CD14-positive monocyte (primary cell): ENCODE results near the gene MUSK. TPM values are rescaled to one million over a fixed set of nuclear protein-coding genes. Genes with fewer than 3 reads are reported as not detected.

Experiments used
- DNase-seq, 3 donors: peaks; one replicate each; pipeline ENCODE4 v3.0.0-alpha.2; 2011 to 2022
- H2AFZ ChIP-seq: 2 replicates; pipeline ENCODE4 v1.6.0; 2012; ENCODE audit warnings: mild to moderate bottlenecking, low read depth, low read length, inconsistent platforms; ENCODE audit not compliant: insufficient read depth, poor library complexity, severe bottlenecking
- H3K27ac ChIP-seq, 2 donors: 1 replicate in 1 of 2; 2 replicates in 1 of 2; pipeline ENCODE4 v1.5.1; 2012 to 2013; ENCODE audit warnings: low read length in 2 of 2, control low read depth in 1 of 2, inconsistent platforms in 1 of 2, low read depth in 1 of 2, mild to moderate bottlenecking in 1 of 2
- H3K27me3 ChIP-seq, 2 donors: one replicate each; pipeline versions ENCODE4 v1.6.0 to v1.6.1; 2011 to 2013; ENCODE audit warnings: low read length in 2 of 2; ENCODE audit not compliant: control insufficient read depth in 2 of 2, insufficient read depth in 2 of 2
- H3K36me3 ChIP-seq, 2 donors: replicated peaks in 1 of 2; 1 replicate in 1 of 2; 2 replicates in 1 of 2; pipeline versions ENCODE4 v1.5.1 to v1.6.1; 2012 to 2013; ENCODE audit warnings: low read length in 2 of 2, control low read depth in 1 of 2, inconsistent platforms in 1 of 2, mild to moderate bottlenecking in 1 of 2; ENCODE audit not compliant: insufficient read depth in 2 of 2, control insufficient read depth in 1 of 2
- H3K4me1 ChIP-seq, 2 donors: 1 replicate in 1 of 2; 2 replicates in 1 of 2; pipeline versions ENCODE4 v1.5.1 to v1.6.1; 2012 to 2013; ENCODE audit warnings: low read length in 2 of 2, control low read depth in 1 of 2, inconsistent platforms in 1 of 2, mild to moderate bottlenecking in 1 of 2, moderate library complexity in 1 of 2; ENCODE audit not compliant: insufficient read depth in 2 of 2, control insufficient read depth in 1 of 2
- H3K4me2 ChIP-seq: replicated peaks from 2 replicates; pipeline ENCODE3; 2012; ENCODE audit warnings: low read length, moderate library complexity, mild to moderate bottlenecking; ENCODE audit not compliant: poor library complexity, severe bottlenecking; ENCODE audit errors: extremely low read depth
- H3K4me3 ChIP-seq, 3 experiments: fragments of 200-600 bp in 1 of 3; sonication (generic) in 1 of 3; replicated peaks in 1 of 3; 1 replicate in 2 of 3; 2 replicates in 1 of 3; pipeline ENCODE4 v1.5.1; 2011 to 2013; ENCODE audit warnings: low read length in 3 of 3, mild to moderate bottlenecking in 3 of 3, control low read depth in 2 of 3, low read depth in 2 of 3, inconsistent platforms in 1 of 3, moderate library complexity in 1 of 3
- H3K79me2 ChIP-seq: 2 replicates; pipeline ENCODE4 v1.6.0; 2012; ENCODE audit warnings: mild to moderate bottlenecking, control low read depth, inconsistent platforms, low read length, moderate library complexity; ENCODE audit not compliant: insufficient read depth
- H3K9ac ChIP-seq: 2 replicates; pipeline ENCODE4 v1.6.0; 2017; ENCODE audit warnings: low read length, mild to moderate bottlenecking; ENCODE audit not compliant: insufficient read depth, poor library complexity, severe bottlenecking
- H3K9me3 ChIP-seq, 2 donors: replicated peaks in 1 of 2; 1 replicate in 1 of 2; 2 replicates in 1 of 2; pipeline versions ENCODE4 v1.5.1 to v1.6.1; 2012 to 2013; ENCODE audit warnings: low read length in 2 of 2, control low read depth in 1 of 2; ENCODE audit not compliant: control insufficient read depth in 1 of 2, insufficient read depth in 1 of 2
- H4K20me1 ChIP-seq: 2 replicates; pipeline ENCODE4 v1.6.0; 2012; ENCODE audit warnings: mild to moderate bottlenecking, low read length, control low read depth, moderate library complexity; ENCODE audit not compliant: insufficient read depth
- H3K27ac Mint-ChIP-seq, 7 donors: one replicate each; pipeline ENCODE4 v1.8.0; 2020; ENCODE audit warnings: mild to moderate bottlenecking in 7 of 7, mixed read lengths in 7 of 7, moderate library complexity in 6 of 7, inconsistent platforms in 2 of 7
- H3K27me3 Mint-ChIP-seq, 3 donors: one replicate each; pipeline ENCODE4 v1.8.0; 2021 to 2022; ENCODE audit warnings: low read depth in 3 of 3, mild to moderate bottlenecking in 3 of 3, mixed read lengths in 3 of 3, moderate library complexity in 3 of 3, inconsistent platforms in 1 of 3
- H3K36me3 Mint-ChIP-seq, 2 donors: one replicate each; pipeline ENCODE4 v1.8.0; 2020; ENCODE audit warnings: mixed read lengths in 2 of 2, inconsistent platforms in 1 of 2, mild to moderate bottlenecking in 1 of 2
- H3K4me1 Mint-ChIP-seq: one replicate; pipeline ENCODE4 v1.8.0; 2020; ENCODE audit warnings: mild to moderate bottlenecking, mixed read lengths
- H3K4me3 Mint-ChIP-seq, 2 donors: one replicate each; pipeline ENCODE4 v1.8.0; 2020; ENCODE audit warnings: mild to moderate bottlenecking in 2 of 2, mixed read lengths in 2 of 2, moderate library complexity in 1 of 2
- H3K9me3 Mint-ChIP-seq, 7 donors: one replicate each; pipeline ENCODE4 v1.8.0; 2020 to 2022; ENCODE audit warnings: mixed read lengths in 7 of 7, mild to moderate bottlenecking in 6 of 7, moderate library complexity in 6 of 7, inconsistent platforms in 2 of 7
- WGBS: methylation state at CpG from one replicate; pipeline ENCODE4 v1.1.5; 2013; ENCODE audit warnings: missing lambda C conversion rate; ENCODE audit not compliant: insufficient coverage; 5-methylcytosine and 5-hydroxymethylcytosine counted together
- intact Hi-C, 2 donors: fragments of 100-400 bp; cut with micrococcal nuclease; formaldehyde crosslinking; loops; one replicate each; pipeline versions ENCODE4 v1.15.0 to v1.15.1; 2023
- polyA plus RNA-seq, 3 donors: library from polyadenylated mRNA; depleted of rRNA in 1 of 3; unstranded in 2 of 3; stranded (reverse) in 1 of 3; fragments of 300-500 nt in 2 of 3; fragments of >200 nt in 1 of 3; fragmentation: Illumina TruSeq in 2 of 3; gene quantifications; 1 replicate in 2 of 3; 2 replicates in 1 of 3; pipeline ENCODE4 v1.2.3, GENCODE V29; 2012 to 2021
- TF ChIP-seq, protein P1 (sequence below): fragments of 200-600 bp; IDR thresholded peaks from one replicate; pipeline ENCODE4 v1.8.0; 2022; ENCODE audit warnings: antibody characterized with exemption, mild to moderate bottlenecking

Gene MUSK
- polyA plus RNA-seq, 3 donors, result not detected

DNA sequence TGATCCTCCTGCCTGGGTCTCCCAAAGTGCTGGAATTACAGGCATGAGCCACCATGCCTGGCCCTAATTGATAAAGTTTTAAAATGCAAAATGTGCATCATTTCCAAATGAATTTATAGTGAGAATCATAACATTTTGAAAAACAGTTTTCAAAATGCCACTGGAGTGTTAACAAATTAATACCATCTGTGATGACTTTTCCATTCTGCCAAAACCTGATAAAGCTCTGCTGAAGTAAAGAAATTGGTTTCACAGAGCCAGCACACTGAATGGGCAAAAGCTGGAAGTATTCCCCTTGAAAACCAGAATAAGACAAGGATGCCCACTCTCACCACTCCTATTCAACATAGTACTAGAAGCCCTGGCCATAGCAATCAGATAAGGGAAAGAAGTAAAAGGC, 89.6 kb downstream of the MUSK start:
- no peak overlapping the region for H3K4me3 ChIP-seq
- Mint-ChIP-seq H3K36me3 (no peaks in the 10 kb centered on the region), H3K4me3 (no peak overlapping the region), H3K4me1 (no peaks in the 10 kb centered on the region), H3K9me3 (peaks cover 2 to 17% (median 7%) of the 10 kb centered on the region in 7 donors), H3K27ac (no peak overlapping the region), H3K27me3 (peaks cover 0 to 3% (median 2%) of the 10 kb centered on the region in 3 donors)
- DNase-seq, result no peak
- H3K79me2 ChIP-seq, result no peaks in the 10 kb centered on the region
- no peak overlapping the region for H3K4me2 ChIP-seq
- TF ChIP-seq, protein P1, sequence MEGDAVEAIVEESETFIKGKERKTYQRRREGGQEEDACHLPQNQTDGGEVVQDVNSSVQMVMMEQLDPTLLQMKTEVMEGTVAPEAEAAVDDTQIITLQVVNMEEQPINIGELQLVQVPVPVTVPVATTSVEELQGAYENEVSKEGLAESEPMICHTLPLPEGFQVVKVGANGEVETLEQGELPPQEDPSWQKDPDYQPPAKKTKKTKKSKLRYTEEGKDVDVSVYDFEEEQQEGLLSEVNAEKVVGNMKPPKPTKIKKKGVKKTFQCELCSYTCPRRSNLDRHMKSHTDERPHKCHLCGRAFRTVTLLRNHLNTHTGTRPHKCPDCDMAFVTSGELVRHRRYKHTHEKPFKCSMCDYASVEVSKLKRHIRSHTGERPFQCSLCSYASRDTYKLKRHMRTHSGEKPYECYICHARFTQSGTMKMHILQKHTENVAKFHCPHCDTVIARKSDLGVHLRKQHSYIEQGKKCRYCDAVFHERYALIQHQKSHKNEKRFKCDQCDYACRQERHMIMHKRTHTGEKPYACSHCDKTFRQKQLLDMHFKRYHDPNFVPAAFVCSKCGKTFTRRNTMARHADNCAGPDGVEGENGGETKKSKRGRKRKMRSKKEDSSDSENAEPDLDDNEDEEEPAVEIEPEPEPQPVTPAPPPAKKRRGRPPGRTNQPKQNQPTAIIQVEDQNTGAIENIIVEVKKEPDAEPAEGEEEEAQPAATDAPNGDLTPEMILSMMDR, result no peak
- no peaks in the 10 kb centered on the region for H3K36me3 ChIP-seq
- no peaks in the 10 kb centered on the region for H3K9me3 ChIP-seq
- no peaks in the 10 kb centered on the region for H3K4me1 ChIP-seq
- no peak overlapping the region for H3K27ac ChIP-seq
- H3K9ac ChIP-seq, result no peak overlapping the region
- H3K27me3 ChIP-seq, result no peaks in the 10 kb centered on the region
- H2AFZ ChIP-seq, result no peak overlapping the region
- no peaks in the 10 kb centered on the region for H4K20me1 ChIP-seq
- intact Hi-C loops, result no loop called here

DNA sequence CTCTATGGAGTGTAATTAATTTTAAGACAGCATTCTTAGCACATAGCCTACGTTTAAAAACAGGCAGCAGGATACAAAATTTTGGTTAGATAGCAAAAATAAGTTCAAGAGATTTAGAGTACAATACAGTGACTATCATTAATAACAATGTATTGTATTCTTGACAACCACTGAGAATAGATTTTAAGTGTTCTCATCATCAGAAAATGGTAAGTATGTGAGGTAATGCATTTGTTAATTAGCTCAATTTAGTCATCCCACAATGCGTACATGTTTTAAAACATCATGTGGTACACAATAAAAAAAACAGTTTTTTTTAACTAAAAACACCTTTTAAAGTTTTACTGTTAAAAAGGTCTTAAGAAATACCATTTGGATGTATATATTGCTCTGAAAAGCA, 94.2 kb downstream of the MUSK start:
- no peak for DNase-seq
- no peaks in the 10 kb centered on the region for H3K4me1 Mint-ChIP-seq
- Histone ChIP-seq H3K79me2 (no peaks in the 10 kb centered on the region), H4K20me1 (no peaks in the 10 kb centered on the region), H3K9ac (no peak overlapping the region), H3K4me3 (no peak overlapping the region), H3K9me3 (no peaks in the 10 kb centered on the region), H3K27me3 (no peaks in the 10 kb centered on the region), H3K4me2 (no peak overlapping the region), H2AFZ (no peak overlapping the region), H3K36me3 (no peaks in the 10 kb centered on the region), H3K27ac (no peak overlapping the region), H3K4me1 (no peaks in the 10 kb centered on the region)
- intact Hi-C loops, result no loop called here
- H3K27me3 Mint-ChIP-seq, result peaks cover 0 to 2% (median 1%) of the 10 kb centered on the region in 3 donors
- no peak overlapping the region for H3K4me3 Mint-ChIP-seq
- H3K9me3 Mint-ChIP-seq, result peaks cover 2 to 17% (median 7%) of the 10 kb centered on the region in 7 donors
- H3K27ac Mint-ChIP-seq, result no peak overlapping the region
- TF ChIP-seq, protein P1, result no peak
- no CpG with 5 or more reads among the region's 2 CpGs for WGBS
- no peaks in the 10 kb centered on the region for H3K36me3 Mint-ChIP-seq
